Islet of Langerhans (tissue), 1 donor: ENCODE measurements around the gene HIP1R.

Experiments used
- FAIRE-seq: peaks from one replicate; lab custom pipeline; 2011; peaks lifted over from hg19 to GRCh38; lab: Jason Lieb, UNC

Gene HIP1R

GRCh38 chr12:122860854-122861586, 25.8 kb downstream of the HIP1R start:
- FAIRE-seq, result no peak

DNA sequence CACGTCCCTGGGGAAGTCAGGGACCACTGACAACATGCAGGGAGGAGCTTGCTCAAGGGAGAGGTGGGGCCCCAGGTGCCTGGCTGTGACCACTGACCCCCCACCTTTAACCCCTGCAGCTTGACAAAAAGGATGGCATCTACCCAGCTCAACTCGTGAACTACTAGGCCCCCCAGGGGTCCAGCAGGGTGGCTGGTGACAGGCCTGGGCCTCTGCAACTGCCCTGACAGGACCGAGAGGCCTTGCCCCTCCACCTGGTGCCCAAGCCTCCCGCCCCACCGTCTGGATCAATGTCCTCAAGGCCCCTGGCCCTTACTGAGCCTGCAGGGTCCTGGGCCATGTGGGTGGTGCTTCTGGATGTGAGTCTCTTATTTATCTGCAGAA, 26.3 kb downstream of the HIP1R start:
- no peak for FAIRE-seq

GRCh38 chr12:122862110-122862634, 26.9 kb downstream of the HIP1R start:
- FAIRE-seq, result no peak

DNA sequence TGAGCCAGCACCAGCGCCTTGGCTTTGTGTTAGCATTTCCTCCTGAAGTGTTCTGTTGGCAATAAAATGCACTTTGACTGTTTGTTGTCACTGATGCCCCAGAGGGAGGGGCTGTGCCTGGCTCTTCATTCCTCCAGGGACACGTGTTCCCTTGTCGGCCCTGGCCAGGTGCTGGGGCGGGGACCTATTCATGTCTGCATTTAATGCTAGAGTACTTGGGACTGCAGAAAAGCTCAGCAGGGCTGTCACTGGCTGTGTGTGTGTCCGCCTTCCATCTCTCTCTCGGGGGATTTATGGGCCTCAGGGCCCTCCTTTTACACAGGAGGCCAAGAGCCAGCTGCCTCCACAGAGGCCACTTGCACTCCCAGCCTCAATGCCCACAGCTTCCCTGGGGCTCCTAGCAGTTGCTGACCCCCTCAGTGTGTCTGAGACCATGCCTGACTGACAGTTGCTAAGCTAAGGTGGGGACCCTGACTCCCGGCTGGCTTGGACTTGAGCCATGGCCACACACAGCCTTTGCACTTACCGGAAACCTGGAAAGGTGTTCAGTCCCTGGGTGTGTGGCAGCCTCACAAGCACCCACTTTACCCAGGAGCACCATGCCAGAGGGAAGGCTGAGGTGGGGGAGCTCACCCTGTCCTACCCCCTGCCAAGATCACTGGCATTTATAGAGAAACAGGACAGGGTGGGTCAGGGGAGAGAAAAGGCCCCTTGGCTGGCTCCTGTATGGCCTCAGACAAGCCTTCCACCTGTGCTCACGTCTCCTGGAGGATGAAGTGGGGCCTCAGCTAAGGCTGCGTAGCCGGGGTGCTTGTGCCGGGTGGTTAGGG, 27.8 kb downstream of the HIP1R start:
- no peak for FAIRE-seq

DNA sequence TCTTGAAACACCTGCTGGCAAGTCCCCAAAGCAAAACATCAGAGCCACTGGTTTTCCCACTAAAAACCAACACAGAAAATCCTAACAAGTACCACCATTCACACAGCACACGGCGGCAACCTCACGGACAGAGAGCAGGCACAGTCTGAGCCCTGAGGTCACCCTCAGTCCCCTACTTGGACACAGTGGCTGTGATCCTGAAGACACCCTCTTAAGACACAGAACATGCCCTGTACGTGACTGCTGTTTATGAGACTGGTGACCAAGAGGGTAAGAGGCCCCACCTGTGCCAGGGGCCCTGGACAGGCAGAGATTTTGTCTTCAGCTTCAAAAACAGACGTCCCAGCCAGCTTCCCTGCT, 29.6 kb downstream of the HIP1R start:
- FAIRE-seq, result no peak

GRCh38 chr12:122865268-122866231, 30.3 kb downstream of the HIP1R start:
- FAIRE-seq, result no peak

DNA sequence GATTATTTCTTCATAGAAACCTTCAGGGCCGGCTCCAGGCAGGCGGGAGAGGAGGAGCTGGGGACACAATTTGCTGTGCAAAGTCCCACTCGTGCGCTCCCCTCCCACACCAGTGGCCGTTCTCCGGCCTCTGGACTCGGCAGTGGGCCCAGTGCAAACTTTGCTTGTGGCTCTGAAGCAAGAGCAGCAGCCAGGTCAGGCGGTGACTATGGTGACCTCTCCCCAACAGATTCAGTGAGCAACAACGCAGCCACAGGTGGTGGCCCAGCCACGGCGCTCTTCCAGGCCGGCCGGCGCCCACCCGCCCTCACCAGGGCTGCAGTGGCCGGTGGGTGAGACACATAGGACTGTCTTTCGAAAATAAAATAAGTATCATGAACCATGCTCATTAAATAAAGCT, 31.1 kb downstream of the HIP1R start:
- FAIRE-seq, result no peak

GRCh38 chr12:122866950-122867607, 31.8 kb downstream of the HIP1R start:
- no peak for FAIRE-seq

DNA sequence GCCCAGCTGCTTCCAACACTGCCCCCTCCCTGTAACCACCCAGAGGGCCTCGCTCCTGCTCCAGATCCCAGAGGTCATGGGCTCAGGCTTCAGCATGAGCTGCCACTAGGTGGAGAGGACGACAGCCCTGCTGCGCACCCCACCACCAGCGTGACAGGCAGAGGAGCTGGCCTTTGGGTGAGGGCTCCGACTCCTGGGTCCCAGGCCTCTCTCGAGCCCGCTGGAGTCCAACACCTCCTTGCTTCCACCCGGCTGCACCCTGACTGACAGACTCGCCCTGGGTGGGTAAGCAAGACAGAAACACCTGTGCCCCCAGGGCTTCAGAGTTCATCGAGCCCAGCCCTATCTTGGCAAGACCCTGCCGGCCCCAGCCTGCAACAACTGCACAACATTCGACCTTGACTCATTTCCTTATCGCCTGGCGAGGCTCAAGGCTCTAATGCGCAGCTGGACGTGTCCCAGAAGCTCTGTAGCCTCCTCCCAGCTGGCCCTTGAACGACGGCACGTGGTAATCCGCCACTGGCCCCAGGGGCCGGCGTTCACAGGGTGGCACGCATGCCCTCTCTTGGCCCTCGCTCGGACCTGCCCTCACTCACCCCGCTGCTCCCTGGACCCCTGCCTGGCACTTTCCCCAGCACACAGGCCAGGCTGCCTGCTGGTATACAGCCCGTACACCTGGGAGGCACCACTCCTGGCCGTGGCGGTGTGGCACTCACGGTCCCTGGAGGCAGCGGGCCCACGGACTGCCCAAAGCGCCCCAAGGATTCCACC, 32.6 kb downstream of the HIP1R start:
- FAIRE-seq, result no peak

DNA sequence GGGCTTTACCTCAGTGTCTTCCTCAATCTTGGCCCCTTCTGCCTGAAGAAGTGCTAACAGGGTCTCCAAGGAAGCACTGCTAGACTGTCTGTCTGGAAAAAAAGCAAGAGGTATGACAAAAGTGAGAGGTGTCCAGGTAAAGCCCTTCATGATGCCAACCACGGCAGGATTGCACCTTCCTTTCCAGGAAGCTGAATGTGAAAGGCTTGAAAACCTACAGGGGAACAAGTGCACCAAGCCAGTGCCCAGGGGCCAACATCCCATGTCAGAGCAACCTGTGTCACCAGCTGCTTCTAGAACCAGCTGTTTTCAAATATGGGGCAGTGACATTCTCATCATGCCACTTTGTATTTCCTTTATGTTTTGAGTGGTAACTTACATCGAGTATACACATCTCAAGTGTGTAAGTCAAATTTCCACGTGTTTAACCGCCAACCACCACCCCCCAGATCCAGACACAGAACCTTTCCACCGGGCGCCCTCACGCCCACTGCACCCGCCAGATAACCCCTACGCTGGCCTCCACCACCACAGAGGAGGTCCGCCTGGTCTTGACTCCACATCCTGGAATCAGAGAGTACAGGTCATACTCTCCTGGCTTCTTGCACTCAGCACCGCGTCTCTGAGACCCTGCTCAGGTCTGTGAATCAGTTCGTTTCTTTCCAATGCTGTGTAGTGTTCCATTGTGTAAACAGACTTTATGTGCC, 33.4 kb downstream of the HIP1R start:
- no peak for FAIRE-seq

DNA sequence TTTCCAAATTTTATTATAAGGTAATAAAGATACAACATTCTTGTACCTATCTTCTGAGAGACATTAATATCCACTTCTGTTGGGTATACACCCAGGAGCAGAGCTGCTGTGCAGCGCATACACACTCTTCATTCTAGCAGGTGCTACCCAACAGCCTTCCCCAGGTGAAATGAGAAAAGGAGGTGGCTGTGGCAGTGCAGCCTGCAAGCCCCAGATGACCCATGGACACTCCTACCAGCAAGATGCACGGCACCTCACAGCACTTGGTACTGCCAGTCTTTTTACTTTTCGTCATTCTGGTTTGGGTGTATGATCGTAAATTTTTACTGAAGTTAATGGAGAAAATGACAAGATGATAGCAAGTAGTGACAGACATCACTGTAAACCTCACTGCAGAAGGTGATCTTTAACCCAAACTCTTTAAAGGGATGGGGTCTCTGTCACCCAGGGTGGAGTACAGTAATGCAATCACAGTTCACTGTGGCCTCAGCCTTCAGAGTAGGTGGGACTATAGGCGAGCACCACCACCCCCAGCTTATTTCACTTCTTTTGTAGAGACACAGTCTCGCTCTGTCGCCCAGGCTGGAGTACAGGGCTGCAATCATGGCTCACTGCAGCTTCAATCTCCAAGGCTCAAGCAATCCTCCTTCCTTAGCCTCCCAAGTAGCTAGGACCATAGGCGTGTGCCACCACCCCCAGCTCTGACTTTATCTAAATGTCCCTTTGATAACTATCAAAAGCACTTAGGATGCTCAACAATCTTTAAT, 34.1 kb downstream of the HIP1R start:
- FAIRE-seq, result no peak

DNA sequence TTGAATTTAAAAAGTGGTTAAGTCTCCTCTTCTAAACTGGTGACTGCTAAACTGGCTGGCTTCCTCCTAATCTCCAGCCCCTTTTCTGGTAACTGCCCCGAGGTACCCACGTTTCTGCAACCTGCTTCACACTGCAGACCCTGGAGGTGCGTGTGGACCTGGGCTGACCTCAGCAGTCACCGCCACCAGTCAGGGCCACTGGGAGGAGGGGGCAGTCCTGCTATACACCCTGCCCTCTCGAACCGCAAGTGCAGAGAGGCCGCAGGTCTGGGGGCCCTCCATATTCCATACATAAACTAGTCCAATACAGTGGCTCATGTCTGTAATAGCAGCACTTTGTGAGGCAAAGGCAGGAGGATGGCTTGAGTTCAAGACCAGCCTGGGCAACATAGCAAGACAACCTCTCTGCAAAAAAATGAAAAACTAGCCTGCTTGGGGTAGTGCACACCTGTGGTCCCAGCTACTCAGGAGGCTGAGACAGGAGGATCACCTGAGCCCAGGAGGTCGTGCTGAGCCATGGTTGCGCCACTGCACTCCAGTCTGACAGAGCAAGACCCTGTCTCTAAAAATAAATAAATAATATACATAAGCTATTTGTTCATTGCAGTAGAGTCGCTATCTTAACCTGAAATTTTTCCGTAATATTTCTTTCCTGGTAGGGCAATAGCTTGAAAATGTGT, 35.0 kb downstream of the HIP1R start:
- FAIRE-seq, result no peak

DNA sequence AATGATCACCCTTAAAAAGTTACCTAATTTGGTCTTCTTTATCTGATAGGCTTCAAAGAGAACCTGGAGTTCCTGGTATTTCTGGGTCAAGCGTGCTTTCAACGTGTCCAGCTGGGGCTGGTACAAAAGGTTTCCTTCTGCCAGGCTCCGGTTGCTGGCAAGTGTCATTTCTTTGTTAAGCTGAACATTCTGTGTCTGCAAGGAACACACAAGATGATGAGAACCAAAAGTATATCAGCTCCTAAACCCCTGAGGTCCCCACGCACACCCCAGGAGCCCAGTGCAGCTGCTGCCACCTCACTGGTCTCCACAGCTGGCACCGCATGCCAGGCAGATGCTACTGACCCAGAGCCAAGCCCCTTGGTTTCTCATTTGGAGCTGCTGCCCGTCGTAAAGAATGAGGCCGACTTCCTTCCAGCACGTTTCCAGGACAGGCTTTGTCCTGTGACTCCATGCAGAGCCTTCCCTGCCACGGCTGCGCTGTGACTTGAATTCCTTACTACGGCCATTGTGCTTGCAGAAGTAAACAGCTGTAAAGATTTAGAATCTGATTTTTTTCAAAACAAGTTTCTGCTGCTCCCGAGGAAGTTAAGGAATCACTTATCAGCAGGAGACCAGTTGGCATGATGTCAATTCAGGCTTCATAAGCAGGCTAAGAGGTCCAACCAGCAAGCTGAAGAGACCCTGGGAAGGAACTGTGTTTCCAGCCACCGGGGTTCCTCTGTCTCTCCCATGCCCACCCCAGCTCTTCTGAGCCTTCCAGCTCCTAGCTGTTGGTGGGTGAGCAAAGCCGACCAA, 35.8 kb downstream of the HIP1R start:
- FAIRE-seq, result no peak

DNA sequence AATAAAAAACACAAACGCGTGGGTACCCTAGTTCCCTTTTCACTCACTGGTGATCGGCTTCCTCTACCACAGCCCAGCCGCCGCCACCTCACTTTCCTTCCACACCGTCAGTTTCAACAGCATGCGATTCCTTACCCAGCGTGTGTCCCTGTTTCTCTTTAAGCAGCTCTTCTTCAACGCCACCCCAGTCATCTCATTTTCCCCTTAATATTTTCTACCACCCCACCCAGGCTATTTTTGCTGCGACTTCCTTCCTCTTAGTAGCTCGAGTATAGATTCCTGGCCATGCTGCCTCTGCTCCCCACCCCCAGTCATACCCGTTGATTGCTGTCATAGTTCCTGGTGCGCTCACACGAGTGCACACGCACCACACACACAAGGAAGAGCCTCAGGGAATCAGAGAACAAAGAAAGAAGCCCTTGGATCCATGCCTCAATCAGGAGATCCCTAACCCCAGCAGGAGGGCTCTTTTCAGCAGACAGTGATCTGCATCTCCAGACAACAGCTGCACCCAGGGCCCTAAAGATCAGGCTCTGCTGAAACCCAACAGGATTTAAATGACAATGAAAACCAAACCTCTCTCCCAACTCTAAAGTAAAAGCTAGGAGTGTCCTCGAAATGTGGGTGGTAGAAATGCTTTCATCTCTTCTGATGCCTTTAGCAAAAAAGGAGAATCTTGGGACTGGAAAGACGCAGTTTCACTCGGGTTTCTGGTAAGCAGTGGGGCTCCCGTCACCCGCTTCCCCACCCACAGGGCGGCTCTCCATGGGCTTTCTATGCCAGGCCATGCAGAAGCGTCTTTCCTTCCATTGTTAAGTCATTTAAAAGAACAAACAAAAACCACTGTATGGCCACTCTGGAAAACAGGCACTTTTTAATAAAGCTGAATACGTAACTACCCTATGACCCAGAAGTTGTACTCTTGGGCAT, 36.9 kb downstream of the HIP1R start:
- FAIRE-seq, result no peak

DNA sequence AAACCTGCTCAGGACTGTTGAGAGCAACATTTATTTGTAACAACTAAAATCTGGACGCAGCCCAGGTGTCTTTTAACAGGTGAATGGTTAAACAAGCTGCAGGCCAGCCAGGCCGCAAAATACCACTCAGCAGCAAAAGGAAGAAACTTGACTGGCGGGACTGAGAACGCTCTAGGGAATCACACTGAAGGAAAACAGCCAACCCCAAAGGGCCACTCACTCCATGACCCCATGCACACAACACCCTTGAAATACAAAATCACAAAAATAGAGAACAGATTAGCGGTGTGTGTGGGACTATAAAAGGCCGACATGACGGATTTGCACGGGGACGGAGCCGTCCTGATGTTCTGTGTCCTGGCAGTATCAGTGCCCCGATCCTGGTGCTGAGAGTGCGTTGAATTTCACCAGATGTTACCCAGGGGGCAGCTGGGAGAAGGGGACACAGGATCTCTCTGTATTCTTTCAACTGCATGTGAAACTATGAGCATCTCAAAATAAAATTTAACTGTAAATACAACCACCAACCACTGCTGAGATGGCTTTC, 37.6 kb downstream of the HIP1R start:
- FAIRE-seq, result no peak

- no peak for FAIRE-seq
These were observed 38.3 kb downstream of the HIP1R start for GRCh38 chr12:122873540-122873939.

DNA sequence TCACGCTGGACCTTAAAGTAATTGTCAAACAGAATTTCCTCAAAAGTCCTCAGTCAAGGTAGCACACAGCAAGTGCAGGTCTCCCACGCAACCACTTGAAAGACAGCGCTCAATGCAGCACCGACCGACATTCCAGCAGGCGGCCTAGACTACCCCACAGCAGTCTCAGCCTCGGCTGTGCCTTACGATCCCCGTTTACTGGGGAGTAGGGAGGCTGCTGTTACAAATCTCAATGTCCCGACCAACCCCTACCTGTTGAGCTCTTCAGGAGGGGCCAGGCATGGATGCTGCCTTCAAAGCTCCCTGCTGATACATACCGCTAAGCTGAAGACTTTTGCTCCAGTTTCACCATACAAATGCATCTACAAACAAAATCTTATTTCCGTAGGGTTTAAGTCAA, 38.8 kb downstream of the HIP1R start:
- FAIRE-seq, result no peak
